ENCODE data around the gene C22orf31.

Gene C22orf31

DNA sequence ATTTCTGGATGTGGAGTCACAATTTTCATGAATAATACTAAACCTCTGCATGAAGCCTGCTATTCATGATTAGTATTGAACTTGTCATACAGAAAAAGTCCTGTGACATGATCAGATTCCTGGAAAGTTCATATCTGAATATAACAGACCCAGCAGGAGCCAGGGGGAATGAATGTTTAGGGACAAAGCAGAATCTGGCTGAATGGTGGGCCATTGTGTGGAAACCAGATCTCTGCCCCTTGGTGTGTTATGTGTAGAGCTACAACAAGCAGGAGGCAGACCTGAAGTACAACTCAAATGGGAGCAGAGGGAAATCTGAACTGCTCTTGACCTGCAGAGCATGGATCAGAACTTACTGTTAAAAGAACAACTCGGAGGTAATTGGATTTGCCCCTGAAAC lies 41.5 kb upstream of the C22orf31 start:
- TF ChIP-seq, protein P1, sequence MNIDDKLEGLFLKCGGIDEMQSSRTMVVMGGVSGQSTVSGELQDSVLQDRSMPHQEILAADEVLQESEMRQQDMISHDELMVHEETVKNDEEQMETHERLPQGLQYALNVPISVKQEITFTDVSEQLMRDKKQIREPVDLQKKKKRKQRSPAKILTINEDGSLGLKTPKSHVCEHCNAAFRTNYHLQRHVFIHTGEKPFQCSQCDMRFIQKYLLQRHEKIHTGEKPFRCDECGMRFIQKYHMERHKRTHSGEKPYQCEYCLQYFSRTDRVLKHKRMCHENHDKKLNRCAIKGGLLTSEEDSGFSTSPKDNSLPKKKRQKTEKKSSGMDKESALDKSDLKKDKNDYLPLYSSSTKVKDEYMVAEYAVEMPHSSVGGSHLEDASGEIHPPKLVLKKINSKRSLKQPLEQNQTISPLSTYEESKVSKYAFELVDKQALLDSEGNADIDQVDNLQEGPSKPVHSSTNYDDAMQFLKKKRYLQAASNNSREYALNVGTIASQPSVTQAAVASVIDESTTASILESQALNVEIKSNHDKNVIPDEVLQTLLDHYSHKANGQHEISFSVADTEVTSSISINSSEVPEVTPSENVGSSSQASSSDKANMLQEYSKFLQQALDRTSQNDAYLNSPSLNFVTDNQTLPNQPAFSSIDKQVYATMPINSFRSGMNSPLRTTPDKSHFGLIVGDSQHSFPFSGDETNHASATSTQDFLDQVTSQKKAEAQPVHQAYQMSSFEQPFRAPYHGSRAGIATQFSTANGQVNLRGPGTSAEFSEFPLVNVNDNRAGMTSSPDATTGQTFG (tag by site-specific recombination; IDR thresholded peaks at IDR 0.05; ENCODE audit: borderline replicate concordance), result no peak
- TF ChIP-seq TRIM28 (IDR thresholded peaks at IDR 0.05; ENCODE audit: borderline replicate concordance, low read length) (no peak), ZNF747 (tag by site-specific recombination; IDR thresholded peaks at IDR 0.05) (no peak), ZNF23 (tag by site-specific recombination; IDR thresholded peaks at IDR 0.05; ENCODE audit: borderline replicate concordance) (no peak), CTCF (tag by site-specific recombination; IDR thresholded peaks at IDR 0.05) (no peak), ZNF155 (tag by site-specific recombination; IDR thresholded peaks at IDR 0.05) (no peak), ZNF112 (tag by site-specific recombination; IDR thresholded peaks at IDR 0.05) (no peak), ZNF791 (tag by site-specific recombination; IDR thresholded peaks at IDR 0.05) (no peak), WT1 (tag by site-specific recombination; IDR thresholded peaks at IDR 0.05) (no peak), ZNF626 (tag by site-specific recombination; IDR thresholded peaks at IDR 0.05) (no peak)
- Histone ChIP-seq H3K4me1 (ENCODE audit: control insufficient read depth, insufficient read depth, low read length) (no peaks in the 10 kb centered on the region), H3K27ac (ENCODE audit: extremely low read depth, low read depth, low read length) (no peak overlapping the region), H3K36me3 (ENCODE audit: control insufficient read depth in 2 of 2, insufficient read depth in 1 of 2, low read length in 2 of 2) (peaks cover 0 to 23% of the 10 kb centered on the region in 2 experiments; a peak in 2 of 3 replicates), H3K4me3 (ENCODE audit: low read depth, low read length) (no peak overlapping the region), H3K9me3 (ENCODE audit: control insufficient read depth, insufficient read depth, low read depth, low read length) (no peaks in the 10 kb centered on the region)
- ChIA-PET CTCF (interaction anchor here (0.6 to 1.7 kb wide), 4 partner anchors 21 to 51 kb away, joined by 4 to 9 read pairs (median 4); no protein-coding TSS in a partner anchor), POLR2A (no interaction called here)

GRCh38 chr22:29102300-29102699 lies 40.7 kb upstream of the C22orf31 start:
- H3K36me3 ChIP-seq (ENCODE audit: control insufficient read depth in 2 of 2, insufficient read depth in 1 of 2, low read length in 2 of 2), result peaks cover 0 to 23% of the 10 kb centered on the region in 2 experiments; a peak in 2 of 3 replicates
- H3K4me3 ChIP-seq (ENCODE audit: low read depth, low read length), result no peak overlapping the region
- ChIA-PET CTCF (interaction anchor here (1.1 kb wide), 1 partner anchor 24 kb away, joined by 4 read pairs; no protein-coding TSS in a partner anchor), POLR2A (no interaction called here)
- H3K4me1 ChIP-seq (ENCODE audit: control insufficient read depth, insufficient read depth, low read length), result no peaks in the 10 kb centered on the region
- no peaks in the 10 kb centered on the region for H3K9me3 ChIP-seq (ENCODE audit: control insufficient read depth, insufficient read depth, low read depth, low read length)
- TF ChIP-seq ZNF354C (tag by site-specific recombination; IDR thresholded peaks at IDR 0.05; ENCODE audit: borderline replicate concordance, low read depth), result no peak
- H3K27ac ChIP-seq (ENCODE audit: extremely low read depth, low read depth, low read length), result no peak overlapping the region

- Histone ChIP-seq H3K9me3 (ENCODE audit: control insufficient read depth, insufficient read depth, low read depth, low read length) (no peaks in the 10 kb centered on the region), H3K4me1 (ENCODE audit: control insufficient read depth, insufficient read depth, low read length) (no peaks in the 10 kb centered on the region; the same call in 1 of the 2 replicates), H3K36me3 (ENCODE audit: control insufficient read depth in 2 of 2, insufficient read depth in 1 of 2, low read length in 2 of 2) (peaks cover 0 to 32% of the 10 kb centered on the region in 2 experiments; a peak in 2 of 3 replicates), H3K4me3 (ENCODE audit: low read depth, low read length) (no peak overlapping the region), H3K27ac (ENCODE audit: extremely low read depth, low read depth, low read length) (no peak overlapping the region)
- POLR2A ChIA-PET, result no interaction called here
- TF ChIP-seq ZBTB11 (tag by site-specific recombination; conservative IDR thresholded peaks at IDR 0.05; ENCODE audit: low read depth) (no peak), ZNF354C (tag by site-specific recombination; IDR thresholded peaks at IDR 0.05; ENCODE audit: borderline replicate concordance, low read depth) (no peak), ZNF843 (tag by site-specific recombination; IDR thresholded peaks at IDR 0.05) (no peak), ZNF48 (tag by site-specific recombination; IDR thresholded peaks at IDR 0.05) (no peak), ZFP3 (tag by site-specific recombination; IDR thresholded peaks at IDR 0.05; ENCODE audit: low read depth) (no peak), ZNF785 (tag by site-specific recombination; IDR thresholded peaks at IDR 0.05) (no peak), ZNF555 (tag by site-specific recombination; conservative IDR thresholded peaks at IDR 0.05) (no peak)
- TF ChIP-seq, protein P2, sequence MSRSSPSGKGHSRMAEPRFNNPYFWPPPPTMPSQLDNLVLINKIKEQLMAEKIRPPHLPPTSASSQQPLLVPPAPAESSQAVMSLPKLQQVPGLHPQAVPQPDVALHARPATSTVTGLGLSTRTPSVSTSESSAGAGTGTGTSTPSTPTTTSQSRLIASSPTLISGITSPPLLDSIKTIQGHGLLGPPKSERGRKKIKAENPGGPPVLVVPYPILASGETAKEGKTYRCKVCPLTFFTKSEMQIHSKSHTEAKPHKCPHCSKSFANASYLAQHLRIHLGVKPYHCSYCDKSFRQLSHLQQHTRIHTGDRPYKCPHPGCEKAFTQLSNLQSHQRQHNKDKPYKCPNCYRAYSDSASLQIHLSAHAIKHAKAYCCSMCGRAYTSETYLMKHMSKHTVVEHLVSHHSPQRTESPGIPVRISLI (tag by site-specific recombination; IDR thresholded peaks at IDR 0.05), result no peak
- CTCF ChIA-PET, result no interaction called here
Measured at GRCh38 chr22:29098296-29098695, 36.7 kb upstream of the C22orf31 start.
